Measurements from ENCODE around the gene EFEMP1. TPM values are rescaled to one million over a fixed set of nuclear protein-coding genes. Genes with fewer than 3 reads are reported as not detected.

The EFEMP1 gene
- total and polyA plus RNA-seq, 9 of the 15 experiments (the other 6 are each of a cell fraction or from before 2014, with no cell fraction given): 0.05 to 6.2 (median 0.22) TPM

GRCh38 chr2:55860832-55861231 is 62.8 kb downstream of the EFEMP1 start:
- CTCF ChIA-PET (ENCODE audit: low intra/inter-chr PET ratio): no interaction called here
- ATAC-seq: no peak
- H3K4me2 ChIP-seq (ENCODE audit: insufficient read depth, low read length): no peak overlapping the region
- no TSS peak for BruUV-seq (replicated peaks)
- no peak for FAIRE-seq
- no peak for DNase-seq (ENCODE audit: extremely low read depth in 1 of 4, low spot score in 3 of 4)
- H3K27ac ChIP-seq (ENCODE audit: extremely low read depth, low read depth, low read length): no peak overlapping the region
- no peaks in the 10 kb centered on the region; a peak in 1 of 5 replicates for H3K4me1 ChIP-seq (replicated peaks in 1 of 2; ENCODE audit: control insufficient read depth in 2 of 2, insufficient read depth in 2 of 2, low read length in 2 of 2)
- in situ Hi-C loops (cut with MboI) (no loop called here), intact Hi-C loops (cut with micrococcal nuclease) (no loop called here)
- no peaks in the 10 kb centered on the region for H3K36me3 ChIP-seq (ENCODE audit: control insufficient read depth, insufficient read depth, low read length)
- no peaks in the 10 kb centered on the region for H3K9me1 ChIP-seq (ENCODE audit: control insufficient read depth, insufficient read depth, low read length)
- no peaks in the 10 kb centered on the region for H3K9me3 ChIP-seq (replicated peaks; ENCODE audit: control insufficient read depth, insufficient read depth, low read depth, low read length)
- WGBS (ENCODE audit: insufficient coverage, low coverage, missing lambda C conversion rate): 14% methylated on average over 2 of the region's 2 CpGs
- no peaks in the 10 kb centered on the region for H3K79me2 ChIP-seq (ENCODE audit: control insufficient read depth, insufficient read depth, low read length)
- TF ChIP-seq STAG1 (CRISPR knock-in tag; IDR thresholded peaks at IDR 0.05; ENCODE audit: borderline replicate concordance): no peak
- no peak for TF ChIP-seq MCM2 (IDR thresholded peaks at IDR 0.05; ENCODE audit: low read depth)
- no peak for TF ChIP-seq RNF2 (IDR thresholded peaks at IDR 0.05)
- no peaks in the 10 kb centered on the region for H4K20me1 ChIP-seq (replicated peaks; ENCODE audit: control insufficient read depth, insufficient read depth, low read length)
- H2AFZ ChIP-seq (ENCODE audit: low read depth, low read length): no peak overlapping the region
- POLR2A ChIA-PET: no interaction called here
- H3K9ac ChIP-seq (ENCODE audit: insufficient read depth in 1 of 2, low read depth in 2 of 2, low read length in 2 of 2): no peak overlapping the region
- H3K4me3 ChIP-seq: no peak overlapping the region
- H3K27me3 ChIP-seq (ENCODE audit: control insufficient read depth in 2 of 2, insufficient read depth in 2 of 2, low read length in 2 of 2): no peaks in the 10 kb centered on the region

DNA sequence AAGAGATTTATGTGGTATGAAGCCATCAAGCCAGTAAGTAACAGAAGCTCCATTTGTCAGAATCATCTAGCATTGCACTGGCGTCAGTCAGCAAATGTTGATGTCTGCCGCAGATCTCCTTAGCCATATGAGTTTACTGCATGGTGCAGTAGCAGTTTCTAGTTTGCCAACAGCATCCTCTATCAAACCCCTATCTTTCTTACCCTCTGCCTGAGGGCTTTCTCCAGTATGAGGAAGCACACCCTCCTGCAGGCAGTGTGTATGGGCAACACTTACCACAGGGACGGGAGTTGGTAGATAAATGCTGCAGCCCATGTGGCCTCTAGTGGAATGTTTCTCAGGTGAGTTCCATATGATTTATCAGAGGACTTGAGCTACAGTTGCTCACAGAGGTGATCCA is 63.7 kb downstream of the EFEMP1 start:
- DNase-seq (ENCODE audit: extremely low read depth in 1 of 4, low spot score in 3 of 4) (no peak), ATAC-seq (no peak), FAIRE-seq (no peak)
- Histone ChIP-seq H4K20me1 (replicated peaks; ENCODE audit: control insufficient read depth, insufficient read depth, low read length) (no peaks in the 10 kb centered on the region), H3K4me3 (no peak overlapping the region), H2AFZ (ENCODE audit: low read depth, low read length) (no peak overlapping the region), H3K4me1 (replicated peaks in 1 of 2; ENCODE audit: control insufficient read depth in 2 of 2, insufficient read depth in 2 of 2, low read length in 2 of 2) (no peaks in the 10 kb centered on the region; a peak in 1 of 5 replicates), H3K27me3 (ENCODE audit: control insufficient read depth in 2 of 2, insufficient read depth in 2 of 2, low read length in 2 of 2) (no peaks in the 10 kb centered on the region), H3K36me3 (ENCODE audit: control insufficient read depth, insufficient read depth, low read length) (no peaks in the 10 kb centered on the region), H3K27ac (ENCODE audit: extremely low read depth, low read depth, low read length) (no peak overlapping the region), H3K9me3 (replicated peaks; ENCODE audit: control insufficient read depth, insufficient read depth, low read depth, low read length) (no peaks in the 10 kb centered on the region), H3K4me2 (ENCODE audit: insufficient read depth, low read length) (no peak overlapping the region), H3K79me2 (ENCODE audit: control insufficient read depth, insufficient read depth, low read length) (no peaks in the 10 kb centered on the region), H3K9ac (ENCODE audit: insufficient read depth in 1 of 2, low read depth in 2 of 2, low read length in 2 of 2) (no peak overlapping the region), H3K9me1 (ENCODE audit: control insufficient read depth, insufficient read depth, low read length) (no peaks in the 10 kb centered on the region)
- BruUV-seq (replicated peaks): no TSS peak
- intact Hi-C loops (cut with micrococcal nuclease) (no loop called here), in situ Hi-C loops (cut with MboI) (no loop called here)
- ChIA-PET POLR2A (interaction anchor here (0.8 kb wide), 1 partner anchor 22 kb away, joined by 4 read pairs; no protein-coding TSS in a partner anchor), CTCF (ENCODE audit: low intra/inter-chr PET ratio) (no interaction called here)
- TF ChIP-seq TEAD4 (IDR thresholded peaks at IDR 0.05; ENCODE audit: low read length) (no peak), TEAD4 (CRISPR knock-in tag; IDR thresholded peaks at IDR 0.05; ENCODE audit: borderline replicate concordance) (no peak), RAD21 (CRISPR knock-in tag; conservative IDR thresholded peaks at IDR 0.05 in 1 of 2, IDR thresholded peaks at IDR 0.05 in 1 of 2) (no peak), FOXP4 (CRISPR knock-in tag; IDR thresholded peaks at IDR 0.05; ENCODE audit: borderline replicate concordance) (no peak), PCBP2 (IDR thresholded peaks at IDR 0.05; ENCODE audit: low read depth, low read length, poor library complexity, severe bottlenecking) (no peak)
- 10% methylated on average over 3 of the region's 3 CpGs for WGBS (ENCODE audit: insufficient coverage, low coverage, missing lambda C conversion rate)

Data from K562 (cell line).